HG03025 (cell line): ENCODE measurements around the gene PPP1R16B.
"Not testable (repeated sequence)": the region's sequence is repeated elsewhere in the genome, so short reads cannot be mapped to it uniquely, and the experiment has no call there.

Experiments used
- ATAC-seq: cut with Tn5 transposase; IDR thresholded peaks from one replicate; pipeline ENCODE4 v1.9.1; 2021; ENCODE audit warnings: mild to moderate bottlenecking, moderate library complexity; ENCODE audit not compliant: unreplicated experiment, low FRiP score

The PPP1R16B gene

GRCh38 chr20:38791291-38791690, 14.2 kb upstream of the PPP1R16B start:
- no peak for ATAC-seq

- ATAC-seq, result no peak
These were observed 13.6 kb upstream of the PPP1R16B start for GRCh38 chr20:38791940-38792339.

GRCh38 chr20:38794057-38794456, 11.4 kb upstream of the PPP1R16B start:
- not testable (repeated sequence) for ATAC-seq

- no peak for ATAC-seq
These were observed 7.2 kb upstream of the PPP1R16B start for GRCh38 chr20:38798266-38798665.

DNA sequence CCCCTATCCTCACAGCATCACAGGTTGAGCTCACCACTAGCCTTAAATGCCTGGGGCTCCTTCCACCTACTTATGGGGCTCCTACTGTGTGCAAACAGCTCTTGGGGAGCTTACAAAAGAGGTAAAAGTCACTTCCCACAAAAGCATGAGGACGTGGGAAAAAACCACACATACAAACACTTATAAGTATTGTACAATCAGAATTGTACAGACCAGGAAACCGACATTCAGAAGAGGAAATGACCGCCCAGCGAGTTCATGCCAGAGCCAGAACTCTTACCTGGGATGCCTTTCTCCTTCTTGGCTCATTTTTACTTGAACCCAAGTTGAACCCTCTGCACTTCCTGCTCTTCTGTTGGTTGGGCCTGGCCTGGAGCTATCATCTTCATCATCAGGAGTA, 6.3 kb upstream of the PPP1R16B start:
- ATAC-seq, result no peak

DNA sequence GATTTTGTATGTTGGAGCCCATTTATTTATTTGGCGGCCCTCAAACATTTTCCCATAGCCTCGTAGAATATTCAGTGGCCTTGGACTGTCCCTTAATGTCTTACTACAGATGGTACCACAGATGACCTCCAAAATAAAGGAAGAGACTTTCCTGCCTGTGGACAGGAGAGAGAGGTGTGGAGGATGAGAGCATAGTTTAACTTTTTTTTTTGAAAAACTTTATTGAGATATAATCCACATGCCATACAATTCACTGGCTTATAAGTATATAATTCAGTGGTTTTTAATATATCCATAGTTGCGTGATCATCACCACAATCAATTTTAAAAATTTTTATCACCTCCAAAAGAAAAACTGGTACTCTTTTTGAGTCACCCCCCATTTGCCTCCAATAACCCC, 4.6 kb upstream of the PPP1R16B start:
- no peak for ATAC-seq

DNA sequence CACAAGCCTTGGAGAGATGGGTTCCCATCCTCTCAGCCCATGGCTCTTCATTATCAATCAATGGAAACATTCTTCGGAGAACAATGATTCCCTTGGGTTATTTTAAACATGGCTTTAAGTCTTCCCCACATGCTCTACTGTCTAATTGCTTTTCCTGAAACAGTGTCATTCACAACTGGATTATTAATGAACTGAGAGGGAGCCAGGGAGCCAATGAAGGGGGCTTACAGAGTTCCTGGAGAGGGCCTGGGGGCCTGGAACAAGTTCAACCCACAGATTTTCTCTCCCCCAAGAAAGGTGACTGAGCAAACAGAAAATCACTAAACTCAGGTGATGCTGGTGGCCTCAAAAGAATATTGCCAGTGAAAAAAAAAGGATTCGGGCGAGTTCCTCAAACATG, 1.3 kb upstream of the PPP1R16B start:
- no peak for ATAC-seq

- ATAC-seq, result no peak
These were observed 605 bp upstream of the PPP1R16B start for GRCh38 chr20:38804682-38805501.

DNA sequence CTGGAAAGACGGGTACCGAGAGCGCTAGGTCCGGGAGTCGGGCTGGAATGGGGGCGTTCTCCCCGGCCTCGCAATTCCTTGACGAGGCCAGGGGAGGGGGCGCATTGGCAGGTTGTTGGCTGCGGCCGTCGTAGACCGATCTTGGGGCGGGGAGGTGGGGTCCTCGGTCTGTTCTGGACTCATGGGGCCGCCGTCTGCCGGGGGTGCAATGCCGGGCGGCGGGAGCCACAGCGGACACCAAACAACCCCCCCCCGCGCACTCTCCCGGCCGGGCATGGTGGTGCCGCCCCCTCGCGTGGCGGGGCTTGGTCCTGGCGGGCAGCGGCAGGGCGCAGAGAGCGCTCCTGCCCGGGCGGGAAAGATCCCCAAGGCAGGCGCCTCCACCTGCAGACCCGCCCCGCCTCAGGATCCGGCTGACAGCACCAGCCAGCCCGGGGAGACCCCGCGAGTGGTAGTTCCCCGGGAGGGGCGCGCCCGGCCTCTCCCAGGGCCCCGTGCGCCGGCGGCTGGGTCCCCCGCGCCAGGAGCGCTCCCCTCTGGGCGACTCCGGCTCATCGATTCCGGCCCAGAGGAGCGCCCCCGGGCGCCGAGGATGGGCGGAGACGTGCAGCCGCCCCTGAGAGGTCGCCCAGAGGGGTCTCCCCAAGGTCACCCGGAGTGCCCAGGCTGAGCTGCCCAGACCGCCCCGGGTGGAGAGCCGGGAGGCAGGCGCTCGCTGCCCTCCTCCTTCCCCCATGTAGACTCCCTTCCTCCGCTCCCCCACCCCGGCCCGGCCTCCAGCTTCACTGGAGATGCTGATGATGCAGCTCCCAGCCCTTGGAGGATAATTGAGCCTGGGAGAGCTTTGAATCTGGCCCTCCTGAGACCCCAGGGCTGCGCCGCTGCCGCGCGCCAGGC, 709 bp downstream of the PPP1R16B start:
- ATAC-seq, result no peak

DNA sequence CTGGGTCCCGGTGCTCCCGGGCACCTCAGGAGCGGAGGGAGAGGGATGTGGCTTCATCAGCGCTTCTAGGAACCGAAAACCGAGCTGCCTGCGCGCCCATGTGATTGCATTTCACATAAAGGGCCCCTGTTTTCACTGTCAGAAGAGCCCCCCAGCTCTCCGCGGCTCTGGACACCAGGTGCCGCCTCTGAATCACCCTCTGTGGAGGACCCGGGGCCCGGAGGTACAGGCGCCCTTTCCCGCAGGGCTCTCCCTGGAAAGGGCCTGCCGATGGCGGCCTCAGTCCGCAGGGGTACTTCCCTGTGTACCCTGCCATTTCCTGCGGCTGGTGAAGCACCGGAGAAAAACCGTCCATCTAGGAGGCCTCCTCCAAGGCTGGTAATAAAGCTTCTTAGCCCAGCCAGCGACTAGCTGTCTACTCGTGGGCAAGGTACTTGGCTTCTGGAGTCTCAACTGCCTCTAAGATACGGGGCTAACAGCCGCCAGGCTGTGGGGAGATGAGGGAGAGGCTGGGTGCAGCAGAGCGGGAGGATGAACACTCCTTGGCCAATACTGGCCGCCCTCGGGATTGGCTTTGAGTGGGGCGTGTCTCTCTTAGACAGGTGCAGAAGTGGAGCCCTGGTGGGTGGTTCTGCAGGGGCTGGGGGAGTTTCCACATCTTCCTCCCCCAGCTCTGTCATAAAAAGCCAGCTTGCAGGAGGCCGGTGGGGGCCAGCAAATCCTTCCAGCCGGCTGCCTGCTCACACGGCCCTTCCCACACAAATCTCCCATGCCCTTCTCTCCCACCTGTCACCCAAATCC, 1.6 kb downstream of the PPP1R16B start:
- ATAC-seq, result no peak

DNA sequence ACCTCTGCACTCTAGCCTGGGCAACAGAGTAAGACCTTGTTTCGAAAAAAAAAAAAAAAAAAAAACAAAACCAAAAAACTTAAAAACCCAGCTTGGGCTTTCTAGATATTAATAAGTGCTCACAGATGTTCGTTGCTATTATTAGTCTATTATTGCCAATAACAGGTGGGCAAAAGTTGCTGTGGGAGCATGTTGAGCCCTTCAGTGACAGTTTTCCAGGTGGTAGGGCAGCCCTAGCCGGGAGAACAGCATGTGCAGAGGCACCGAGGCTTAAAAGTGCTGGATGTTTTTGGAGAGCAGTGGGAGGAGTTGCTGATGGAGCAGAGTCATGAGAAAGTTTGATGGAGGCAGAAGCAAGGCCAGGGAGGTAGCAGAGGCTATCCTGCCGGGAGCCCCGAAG, 4.4 kb downstream of the PPP1R16B start:
- no peak for ATAC-seq

- no peak for ATAC-seq
These were observed 5.6 kb downstream of the PPP1R16B start for GRCh38 chr20:38810926-38811630.

DNA sequence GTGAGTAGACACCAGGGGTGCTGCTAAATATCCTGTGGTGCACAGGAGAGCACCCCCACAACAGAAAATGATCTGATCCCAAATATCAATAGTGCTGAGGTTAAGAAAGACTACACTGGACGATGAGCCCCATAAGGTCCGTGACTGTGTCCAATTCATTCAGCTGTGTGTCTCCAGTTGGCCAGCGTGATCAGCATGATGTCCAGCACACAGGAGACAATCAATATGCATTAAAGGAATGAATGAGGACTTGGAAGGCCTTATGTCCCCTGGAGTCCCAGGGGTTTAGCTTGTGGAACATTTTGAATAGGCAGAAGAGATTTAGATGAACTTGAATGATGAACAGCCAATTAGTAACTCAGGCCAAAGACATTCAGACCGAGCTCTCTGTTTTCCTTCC, 6.3 kb downstream of the PPP1R16B start:
- ATAC-seq, result no peak

DNA sequence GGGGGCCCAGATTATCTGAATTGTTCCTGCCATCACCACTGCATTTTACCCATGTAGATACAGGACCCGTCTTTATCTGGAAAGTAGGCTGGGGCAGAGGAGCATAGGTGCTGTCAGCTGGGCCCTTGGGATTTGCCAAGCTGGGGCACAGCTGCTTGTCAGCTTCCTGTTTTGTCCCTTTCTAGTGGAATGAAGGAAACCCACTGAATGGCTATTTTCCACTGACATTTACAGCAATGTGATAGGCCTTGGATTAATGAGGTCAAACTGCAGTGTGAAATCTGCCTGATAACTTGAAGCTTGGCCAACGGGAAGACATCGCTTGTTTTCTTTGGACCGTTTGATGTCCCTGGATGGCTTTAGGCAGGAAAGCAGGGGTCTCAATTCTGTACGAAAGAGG, 6.7 kb downstream of the PPP1R16B start:
- ATAC-seq, result no peak

- no peak for ATAC-seq
These were observed 7.4 kb downstream of the PPP1R16B start for GRCh38 chr20:38812709-38813573.

- ATAC-seq, result not testable (repeated sequence)
These were observed 8.1 kb downstream of the PPP1R16B start for GRCh38 chr20:38813574-38813962.

- no peak for ATAC-seq
These were observed 9.9 kb downstream of the PPP1R16B start for GRCh38 chr20:38815446-38815845.

DNA sequence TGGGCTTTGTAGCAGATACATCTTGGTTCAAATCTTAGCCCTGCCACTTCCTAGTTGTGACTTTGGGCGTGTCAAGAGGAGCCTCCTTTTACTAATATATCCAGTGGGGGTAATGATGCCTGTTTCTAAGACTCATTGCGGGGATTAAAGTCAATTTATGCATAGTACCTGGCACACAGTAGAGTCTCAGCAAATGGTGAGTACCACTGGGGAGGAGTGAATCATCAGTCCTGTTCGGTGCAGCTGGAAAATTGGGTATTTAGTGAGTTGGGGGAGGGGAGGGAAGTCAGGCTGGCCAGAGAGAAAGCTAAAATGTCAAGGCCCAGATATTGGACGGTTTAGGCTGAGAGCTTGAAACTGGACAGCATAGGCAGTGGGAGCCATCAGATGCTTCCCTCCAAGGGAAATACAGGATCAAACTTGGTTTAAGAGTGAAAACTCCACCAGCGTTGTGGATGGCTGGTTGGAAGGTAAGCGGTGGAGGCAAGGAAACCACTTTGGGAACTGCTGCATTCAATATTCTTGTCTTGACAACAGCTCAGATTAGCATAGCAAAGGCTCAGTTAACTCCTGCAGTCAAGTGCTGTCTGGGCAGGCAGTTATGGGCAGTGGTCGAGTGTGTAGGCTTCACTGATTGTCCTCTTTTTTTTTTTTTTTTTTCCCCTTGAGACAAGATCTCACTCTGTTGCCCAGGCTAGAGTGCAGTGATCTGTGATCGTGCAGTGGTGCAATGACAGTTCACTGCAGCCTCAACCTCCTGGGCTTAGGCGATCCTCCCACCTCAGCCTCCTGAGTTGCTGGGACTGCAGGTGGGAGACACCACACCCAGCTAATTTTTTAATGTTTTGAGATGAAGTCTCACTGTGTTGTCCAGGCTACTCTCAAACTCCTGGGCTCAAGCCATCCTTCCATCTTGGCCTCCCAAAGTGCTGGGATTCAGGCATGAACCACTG, 12.9 kb downstream of the PPP1R16B start:
- no peak for ATAC-seq
